Activated T-helper 9 cell treated with anti-CD3 and anti-CD28 coated beads, Interleukin-2, amount 50 U/mL, for 16 hours (primary cell): ENCODE data around the gene SIRT1.
"Not testable (repeated sequence)": the region's sequence is repeated elsewhere in the genome, so short reads cannot be mapped to it uniquely, and the experiment has no call there.

ENCODE experiments used
- DNase-seq: peaks from one replicate; pipeline ENCODE4 v3.0.0-alpha.2; 2020; ENCODE audit warnings: low read depth

Gene SIRT1

GRCh38 chr10:67965456-67965855, 81.0 kb downstream of the SIRT1 start:
- DNase-seq, result no peak

GRCh38 chr10:67966035-67966434, 81.6 kb downstream of the SIRT1 start:
- not testable (repeated sequence) for DNase-seq
